EH (cell line): ENCODE data around the gene FAM3D.

ENCODE experiments used
- DNase-seq: peaks from one replicate; pipeline ENCODE4 v3.0.0-alpha.2; 2015; ENCODE audit warnings: low read depth

Gene FAM3D

DNA sequence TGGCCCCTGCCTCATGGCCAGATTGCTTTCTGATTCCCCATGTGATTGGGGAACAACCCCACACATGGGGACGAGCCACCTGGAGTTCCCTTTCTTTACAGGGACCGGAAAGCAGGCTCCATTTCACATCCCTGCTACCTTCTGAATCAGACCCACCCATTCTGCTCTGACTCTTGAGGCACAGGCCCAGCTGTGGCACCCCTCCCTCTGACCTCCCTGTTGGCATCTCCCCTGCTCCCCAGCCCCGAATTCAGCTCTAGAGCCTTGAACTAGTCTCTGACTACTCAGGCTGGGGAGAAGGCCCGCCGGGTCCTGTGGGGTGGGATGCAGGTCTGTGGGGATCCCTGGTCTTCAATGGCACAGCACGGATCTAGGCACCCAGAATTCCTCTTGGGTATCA is 12.1 kb downstream of the FAM3D start:
- no peak for DNase-seq

DNA sequence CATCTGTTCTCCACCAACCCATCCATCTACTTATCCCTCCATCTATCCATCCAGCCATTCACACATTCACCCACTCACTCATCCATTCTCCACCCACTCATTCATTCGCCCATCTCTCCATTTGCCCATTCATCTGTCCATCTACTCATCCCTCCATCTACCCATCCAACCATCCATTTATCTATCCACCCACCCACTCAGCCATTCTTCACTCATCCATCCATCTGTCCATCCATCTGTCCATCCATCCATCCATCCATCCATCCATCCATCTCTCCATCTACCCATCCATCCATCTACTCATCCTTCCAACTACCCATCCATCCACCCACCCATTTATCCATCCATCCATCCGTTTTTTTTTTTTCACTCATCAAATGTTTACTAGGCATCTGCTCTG is 13.9 kb downstream of the FAM3D start:
- DNase-seq = no peak

GRCh38 chr3:58651276-58651675 is 15.3 kb downstream of the FAM3D start:
- peak; percentile 13 for DNase-seq

DNA sequence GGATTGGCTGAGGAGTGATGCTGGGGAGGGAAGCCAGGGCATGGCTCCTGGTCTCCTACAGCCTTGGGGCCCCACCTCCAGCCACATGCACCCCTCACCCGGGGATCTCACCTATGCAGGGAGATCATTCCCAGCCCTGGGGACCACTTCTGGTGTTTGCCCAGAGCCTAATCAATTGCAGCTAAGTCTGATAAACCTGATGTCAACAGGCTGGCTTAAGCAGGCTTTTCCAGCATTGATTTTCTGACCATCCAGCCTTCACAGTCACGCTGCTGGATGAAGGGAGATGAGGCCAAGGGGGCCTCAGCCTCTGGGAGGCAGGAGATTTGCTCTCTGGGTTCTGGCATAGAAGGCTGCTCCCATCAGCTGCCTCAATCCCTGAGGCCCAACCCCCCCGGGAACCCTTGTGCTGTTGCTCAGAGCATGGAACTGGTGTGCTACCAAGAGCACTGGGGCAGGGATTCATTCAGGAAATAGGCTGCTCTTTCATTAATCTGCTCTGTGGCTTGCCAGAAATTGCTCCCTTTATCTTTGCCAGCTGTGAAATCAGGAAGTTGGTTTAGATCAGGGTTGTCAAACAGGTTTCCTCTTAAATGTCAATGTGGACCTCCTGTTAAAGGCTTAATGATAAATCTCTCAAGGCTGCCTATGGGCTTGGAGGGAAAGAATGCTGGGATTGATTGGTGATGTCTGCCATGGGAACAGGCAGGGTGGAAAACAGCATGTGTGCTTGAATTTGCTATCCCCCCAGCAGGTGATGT is 19.0 kb downstream of the FAM3D start:
- no peak for DNase-seq

DNA sequence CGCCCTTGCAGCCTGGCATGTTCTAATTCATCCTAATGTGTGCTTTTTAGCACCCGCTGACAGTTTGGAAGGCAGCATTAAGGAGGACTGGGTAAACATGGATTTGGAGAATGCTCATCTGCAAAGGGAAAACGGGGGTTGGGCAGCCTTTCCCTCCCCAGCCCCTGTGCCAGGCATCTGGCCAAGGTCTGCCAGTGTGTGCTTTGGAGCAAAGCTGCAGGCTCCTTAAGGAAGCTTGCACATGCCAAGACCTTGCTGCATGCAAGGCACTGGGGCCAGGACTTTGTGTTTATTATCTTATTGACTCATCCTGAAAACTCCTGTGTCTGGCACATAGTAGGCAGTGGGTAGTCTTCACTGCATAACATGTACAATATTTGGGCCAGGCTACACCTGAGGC is 20.1 kb downstream of the FAM3D start:
- DNase-seq = peak; percentile 38

DNA sequence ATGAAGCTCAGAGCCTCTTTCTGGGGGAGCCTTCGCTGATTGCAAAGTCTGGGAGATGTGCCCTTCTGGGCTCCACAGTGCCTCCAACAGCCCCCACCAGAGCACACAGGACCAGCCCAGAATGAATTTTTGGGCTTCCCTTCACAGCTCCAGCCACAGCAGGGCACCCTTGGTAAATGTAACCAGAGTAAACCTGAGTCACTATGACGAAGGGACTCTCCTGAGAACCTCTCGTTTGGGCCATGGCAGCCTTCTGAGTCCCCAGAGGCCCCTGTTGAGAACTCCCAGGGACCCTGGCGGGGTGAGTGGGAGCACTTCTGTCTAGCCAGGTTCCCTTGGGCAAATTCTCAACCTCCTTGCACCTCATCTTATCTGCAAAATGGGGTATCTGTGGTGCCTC is 20.8 kb downstream of the FAM3D start:
- no peak for DNase-seq

DNA sequence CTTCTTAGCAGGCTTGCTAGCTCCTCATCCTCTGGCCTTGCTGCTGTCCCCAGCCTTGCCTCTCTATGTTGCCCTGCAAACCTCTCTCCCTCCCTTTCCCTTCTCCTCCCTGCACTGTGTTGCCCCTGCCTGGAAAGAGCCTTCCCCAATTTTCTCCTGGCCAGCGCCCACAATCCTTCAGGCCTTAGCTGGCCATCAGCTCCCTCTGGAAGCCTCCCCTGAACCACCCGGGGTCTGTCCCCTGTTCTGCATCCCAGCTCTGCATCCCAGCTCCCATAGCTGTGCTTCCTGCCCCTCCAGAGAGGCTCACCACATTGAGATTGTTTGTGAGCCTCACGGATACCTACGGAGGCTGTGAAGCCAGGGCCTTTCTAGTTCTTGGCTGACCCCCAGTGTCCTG is 23.7 kb downstream of the FAM3D start:
- DNase-seq = no peak

DNA sequence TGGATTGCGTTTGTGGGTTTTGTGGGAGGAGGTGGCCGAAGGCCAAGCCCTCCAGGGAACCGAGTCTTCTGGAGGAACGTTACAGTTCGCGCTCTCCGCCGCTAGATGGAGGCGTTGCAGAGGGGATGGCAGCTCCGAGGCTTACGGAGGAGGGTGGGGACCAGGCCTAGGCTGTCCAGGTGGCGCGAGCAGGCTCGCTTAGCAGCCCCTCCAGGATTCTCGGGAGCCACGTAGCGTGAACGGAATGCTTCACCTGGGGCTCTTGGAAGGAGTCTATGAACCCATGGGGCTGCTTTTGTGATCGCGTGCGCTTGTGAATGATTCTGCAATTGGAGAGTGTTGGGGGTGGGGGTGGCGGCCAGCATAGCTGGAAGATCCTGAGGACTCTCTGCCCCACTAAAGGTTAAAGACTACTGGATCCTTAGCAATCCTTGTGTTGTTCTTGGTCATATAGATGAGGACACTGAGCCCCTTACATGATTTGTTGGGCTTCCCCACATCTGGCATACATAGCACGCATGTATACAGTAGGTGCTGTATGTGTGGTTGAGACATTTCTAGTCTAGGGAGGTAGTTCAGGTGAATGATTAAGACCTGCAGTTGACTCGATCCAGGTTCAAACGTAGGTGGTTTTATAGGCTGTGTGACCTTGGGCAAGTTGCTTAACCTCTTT is 25.7 kb downstream of the FAM3D start:
- peak; percentile 77 for DNase-seq

DNA sequence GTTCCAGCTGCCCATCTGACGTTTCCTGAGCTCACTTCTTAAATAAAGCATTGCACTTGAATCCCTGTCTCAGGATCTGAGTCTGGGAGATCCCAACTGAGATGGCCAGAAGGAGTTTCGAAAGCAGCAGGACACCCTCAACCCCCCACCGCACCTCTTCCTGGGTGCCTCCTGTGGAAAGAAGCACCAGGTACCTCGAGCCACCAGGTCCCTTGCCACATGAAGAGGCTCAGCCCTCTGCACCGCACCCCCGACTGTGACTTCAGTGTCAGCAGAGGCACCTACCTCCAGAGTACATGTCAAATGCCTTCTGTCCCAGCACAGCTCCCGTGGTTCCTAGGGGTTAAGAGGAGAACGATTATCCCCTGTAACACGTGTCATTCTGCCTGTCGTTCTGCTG is 26.7 kb downstream of the FAM3D start:
- DNase-seq = no peak

- peak; percentile 57 for DNase-seq
Observed at GRCh38 chr3:58639001-58639400, 27.6 kb downstream of the FAM3D start.

DNA sequence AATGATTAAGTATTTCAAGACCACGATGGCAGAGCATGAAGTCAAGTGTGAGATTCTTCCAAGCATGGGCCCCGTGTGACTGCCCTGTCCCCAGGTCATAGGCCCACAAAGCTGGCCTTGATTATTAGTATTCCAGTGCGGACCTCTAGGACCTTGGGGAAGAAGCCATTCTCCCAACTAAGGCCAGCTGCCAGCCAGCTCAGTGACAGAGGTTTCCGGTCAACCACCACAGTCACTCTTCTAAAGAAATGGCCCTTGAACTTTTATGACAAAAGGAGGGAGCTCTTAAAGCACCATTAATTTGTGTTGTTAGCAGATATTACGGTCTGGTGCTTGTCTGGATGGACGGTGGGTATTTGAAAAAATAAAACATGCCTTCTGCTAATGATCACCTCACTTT is 28.0 kb downstream of the FAM3D start:
- no peak for DNase-seq

- no peak for DNase-seq
Observed at GRCh38 chr3:58637509-58637908, 29.1 kb downstream of the FAM3D start.

GRCh38 chr3:58635371-58636285 is 30.9 kb downstream of the FAM3D start:
- no peak for DNase-seq

- no peak for DNase-seq
Observed at GRCh38 chr3:58633157-58633865, 33.3 kb downstream of the FAM3D start.

GRCh38 chr3:58631742-58632141 is 34.8 kb downstream of the FAM3D start:
- peak; percentile 26 for DNase-seq

DNA sequence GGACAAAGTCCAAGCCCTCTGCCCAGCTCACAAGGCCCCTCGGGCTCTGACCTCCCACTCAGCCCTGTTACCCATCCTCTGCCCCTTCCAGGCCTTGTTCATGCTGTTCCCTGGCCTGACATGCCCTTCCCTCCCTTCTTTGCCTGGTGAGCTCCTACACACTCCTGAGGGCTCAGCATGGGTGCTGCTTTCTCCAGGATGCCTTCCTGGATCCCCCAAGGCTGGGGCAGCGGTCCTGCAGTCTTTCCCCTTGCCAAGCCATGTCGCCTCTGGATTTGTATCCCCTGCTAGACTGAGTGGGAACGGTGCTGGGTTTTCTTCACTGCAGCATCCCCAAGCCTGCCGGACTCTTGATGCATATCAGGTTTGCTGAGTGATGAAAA is 35.9 kb downstream of the FAM3D start:
- no peak for DNase-seq

- peak; percentile 67 for DNase-seq
Observed at GRCh38 chr3:58630076-58630709, 36.4 kb downstream of the FAM3D start.

DNA sequence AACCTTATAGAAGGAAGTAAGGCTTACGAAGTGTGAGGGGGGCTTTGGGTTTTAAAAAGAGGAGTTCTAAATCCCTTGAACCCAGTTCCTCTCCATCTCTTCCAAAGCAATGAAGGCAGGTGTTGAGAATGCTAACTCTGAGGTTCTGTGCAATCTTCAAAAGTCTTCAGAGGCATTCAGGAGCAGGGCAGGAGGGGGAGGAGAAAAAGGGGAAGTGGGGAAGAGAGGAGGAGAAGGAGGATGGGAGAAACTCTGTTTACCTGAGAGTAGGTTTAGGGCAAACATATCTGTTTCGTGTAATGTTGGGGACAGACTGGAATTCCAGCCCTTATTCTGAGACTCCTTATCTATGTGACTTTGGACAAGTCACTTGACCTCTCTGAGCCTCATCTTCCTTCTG is 36.9 kb downstream of the FAM3D start:
- no peak for DNase-seq

- DNase-seq = peak; percentile 98
Observed at GRCh38 chr3:58628823-58629562, 37.6 kb downstream of the FAM3D start.

DNA sequence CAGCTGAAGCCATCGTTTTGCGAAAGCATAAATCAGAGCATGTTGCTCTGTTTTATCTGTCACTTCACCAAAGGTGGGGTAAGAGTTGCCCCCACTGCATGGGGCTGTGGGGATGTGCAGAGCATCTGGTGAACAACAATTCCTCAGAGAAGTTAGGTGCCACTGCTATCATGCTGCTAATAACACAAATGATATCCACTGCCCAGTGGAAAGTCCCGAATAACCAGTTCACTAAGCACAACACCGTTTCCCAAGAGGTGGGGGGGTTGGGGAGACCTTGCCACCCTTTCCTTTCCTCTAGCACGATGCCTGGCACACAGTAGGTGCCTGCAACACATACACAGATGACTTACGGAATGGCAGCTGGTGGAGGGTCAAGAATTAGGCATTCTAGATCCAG is 38.6 kb downstream of the FAM3D start:
- no peak for DNase-seq

DNA sequence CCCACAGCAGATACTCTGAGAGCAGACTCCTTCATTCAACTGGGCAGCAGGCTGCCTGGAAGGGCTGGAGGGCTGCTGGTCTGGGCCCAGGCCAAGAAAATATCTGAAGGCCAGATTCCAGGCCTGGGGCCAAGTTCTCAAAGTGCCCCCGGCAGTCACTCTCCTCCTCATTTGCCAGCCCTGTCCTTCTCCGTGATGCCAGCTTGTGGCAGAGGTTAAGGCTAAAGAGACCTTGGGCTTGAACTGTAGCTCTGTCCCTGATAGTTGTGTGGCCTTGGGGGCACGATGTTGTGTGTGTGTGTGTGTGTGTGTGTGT is 39.0 kb downstream of the FAM3D start:
- DNase-seq = peak; percentile 62
